ENCODE data around the gene BUB1. TPM values are rescaled to one million over a fixed set of nuclear protein-coding genes. Genes with fewer than 3 reads are reported as not detected.

Gene BUB1
- 1.3 and 1.7 TPM in 2 replicates for polyA plus RNA-seq

DNA sequence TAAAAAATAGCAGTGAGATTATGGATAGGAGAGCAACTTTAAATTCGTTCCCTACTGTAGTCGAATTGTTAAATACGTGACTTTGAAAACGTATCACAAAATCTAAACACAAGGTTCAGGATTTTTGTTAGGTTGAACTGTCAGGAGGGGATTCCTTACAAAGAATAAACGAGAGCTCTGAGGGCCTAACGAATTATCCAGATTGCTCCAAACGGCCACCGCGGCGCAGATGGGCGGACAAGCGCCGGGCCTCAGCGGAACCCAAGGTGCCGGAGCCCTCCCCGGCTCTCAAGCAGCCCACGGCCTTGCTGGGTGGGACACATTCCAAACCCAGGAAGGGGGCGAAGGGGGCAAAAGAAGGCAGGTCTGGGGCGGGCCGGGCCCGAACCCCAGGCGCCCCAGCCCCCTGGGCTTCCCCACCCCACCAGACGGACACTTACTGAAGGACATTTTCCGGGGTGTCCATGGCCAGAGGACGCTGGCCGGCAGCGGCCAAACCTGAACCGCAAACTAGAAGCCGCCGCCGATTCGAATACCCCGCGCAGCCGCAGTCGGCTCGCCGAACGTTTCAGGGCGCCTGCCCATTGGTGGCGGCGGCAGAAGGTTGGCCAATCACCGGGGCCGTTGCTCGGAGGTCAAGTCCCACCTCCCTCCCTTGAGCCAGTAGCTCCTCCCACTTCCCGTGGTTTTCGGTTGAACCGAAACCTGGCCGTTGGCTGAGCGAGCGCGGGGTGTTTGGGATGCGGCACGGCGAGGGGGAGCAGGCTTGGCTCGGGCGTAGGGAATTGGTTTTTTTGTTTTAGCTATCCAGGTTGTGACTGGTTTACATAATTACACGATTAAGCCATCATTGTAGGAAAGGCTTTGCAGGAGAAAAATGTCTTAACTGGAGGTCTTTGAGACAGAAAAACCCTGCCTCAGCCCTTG lies at the start of gene BUB1:
TSS of gene BUB1 (minus strand) at position 534 of the 927 bp plus-strand sequence. CDS start at position 466, 68 bp downstream.

Other genes with a start within 250 kb of the BUB1 start
- not detected in 2 replicates for gene LIMS4, start 205.2 kb downstream of the BUB1 start, polyA plus RNA-seq
- 12.3 and 17.8 TPM in 2 replicates for gene RGPD6, start 100.8 kb downstream of the BUB1 start, polyA plus RNA-seq
- gene ACOXL, start 54.5 kb upstream of the BUB1 start, polyA plus RNA-seq = not detected in 2 replicates